ENCODE results near the gene NLRX1. TPM values are rescaled to one million over a fixed set of nuclear protein-coding genes. Genes with fewer than 3 reads are reported as not detected.
"Not testable (repeated sequence)": the region's sequence is repeated elsewhere in the genome, so short reads cannot be mapped to it uniquely, and the experiment has no call there.

Gene NLRX1
- total RNA-seq, 2 donors from 2014 or later, result 21.8 to 29.6 TPM

DNA sequence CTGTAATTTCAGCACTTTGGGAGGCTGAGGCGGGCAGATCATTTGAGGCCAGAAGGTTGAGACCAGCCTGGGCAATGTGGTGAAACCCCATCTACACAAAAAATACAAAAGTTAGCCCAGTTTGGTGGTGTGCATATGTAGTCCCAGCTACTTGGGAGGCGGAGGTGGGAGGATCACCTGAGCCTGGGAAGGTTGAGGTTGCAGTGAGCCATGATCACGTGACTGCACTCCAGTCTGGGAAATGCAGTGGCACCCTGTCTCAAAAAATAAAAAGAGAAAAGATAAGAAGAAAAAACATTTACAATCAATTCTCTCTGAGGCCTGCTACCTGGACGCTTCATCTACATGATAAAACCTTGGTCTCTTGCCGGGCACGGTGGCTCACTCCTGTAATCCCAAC, 30.4 kb downstream of the NLRX1 start:
- H3K4me3 ChIP-seq (ENCODE audit: low read length), result no peak overlapping the region
- Mint-ChIP-seq H3K9me3 (no peaks in the 10 kb centered on the region), H3K27me3 (ENCODE audit: insufficient read depth) (peaks cover 3% of the 10 kb centered on the region), H3K27ac (no peak overlapping the region), H3K4me3 (no peak overlapping the region), H3K4me1 (peaks cover 8% of the 10 kb centered on the region), H3K36me3 (ENCODE audit: low read depth) (no peaks in the 10 kb centered on the region)
- no peak for DNase-seq
- 75 to 84% methylated on average over 3 to 6 of the region's 6 CpGs for WGBS, 2 experiments (ENCODE audit: insufficient coverage in 1 of 2, insufficient read length in 1 of 2)
- H3K36me3 ChIP-seq (ENCODE audit: control insufficient read depth, insufficient read depth, low read length), result no peaks in the 10 kb centered on the region
- no peaks in the 10 kb centered on the region for H3K4me1 ChIP-seq (ENCODE audit: control insufficient read depth, insufficient read depth, low read length)
- no peak overlapping the region for H3K27ac ChIP-seq (ENCODE audit: low read depth, low read length)
- TF ChIP-seq, protein P1, sequence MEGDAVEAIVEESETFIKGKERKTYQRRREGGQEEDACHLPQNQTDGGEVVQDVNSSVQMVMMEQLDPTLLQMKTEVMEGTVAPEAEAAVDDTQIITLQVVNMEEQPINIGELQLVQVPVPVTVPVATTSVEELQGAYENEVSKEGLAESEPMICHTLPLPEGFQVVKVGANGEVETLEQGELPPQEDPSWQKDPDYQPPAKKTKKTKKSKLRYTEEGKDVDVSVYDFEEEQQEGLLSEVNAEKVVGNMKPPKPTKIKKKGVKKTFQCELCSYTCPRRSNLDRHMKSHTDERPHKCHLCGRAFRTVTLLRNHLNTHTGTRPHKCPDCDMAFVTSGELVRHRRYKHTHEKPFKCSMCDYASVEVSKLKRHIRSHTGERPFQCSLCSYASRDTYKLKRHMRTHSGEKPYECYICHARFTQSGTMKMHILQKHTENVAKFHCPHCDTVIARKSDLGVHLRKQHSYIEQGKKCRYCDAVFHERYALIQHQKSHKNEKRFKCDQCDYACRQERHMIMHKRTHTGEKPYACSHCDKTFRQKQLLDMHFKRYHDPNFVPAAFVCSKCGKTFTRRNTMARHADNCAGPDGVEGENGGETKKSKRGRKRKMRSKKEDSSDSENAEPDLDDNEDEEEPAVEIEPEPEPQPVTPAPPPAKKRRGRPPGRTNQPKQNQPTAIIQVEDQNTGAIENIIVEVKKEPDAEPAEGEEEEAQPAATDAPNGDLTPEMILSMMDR (conservative IDR thresholded peaks at IDR 0.05), result no peak
- H3K9me3 ChIP-seq (ENCODE audit: control insufficient read depth, low read length), result no peaks in the 10 kb centered on the region
- no peaks in the 10 kb centered on the region for H3K27me3 ChIP-seq (ENCODE audit: control insufficient read depth, insufficient read depth, low read length, poor library complexity, severe bottlenecking)
- no peak overlapping the region for H3K9ac ChIP-seq (ENCODE audit: extremely low read depth, low read length, poor library complexity, severe bottlenecking)

DNA sequence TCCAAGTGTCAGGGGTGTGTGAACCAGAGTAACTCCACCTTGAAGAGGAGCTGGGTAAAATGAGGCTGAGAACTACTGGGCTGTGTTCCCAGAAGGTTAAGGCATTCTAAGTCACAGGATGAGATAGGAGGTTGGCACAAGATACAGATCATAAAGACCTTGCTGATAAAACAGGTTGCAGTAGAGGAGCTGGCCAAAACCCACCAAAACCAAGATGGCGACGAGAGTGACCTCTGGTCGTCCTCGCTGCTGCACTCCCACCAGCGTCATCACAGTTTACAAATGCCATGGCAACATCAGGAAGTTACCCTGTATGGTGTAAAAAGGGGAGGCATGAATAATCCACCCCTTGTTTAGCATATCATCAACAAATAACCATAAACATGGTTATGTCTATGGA, 32.7 kb downstream of the NLRX1 start:
- H3K36me3 ChIP-seq (ENCODE audit: control insufficient read depth, insufficient read depth, low read length); DNase-seq; H3K4me3 ChIP-seq (ENCODE audit: low read length); H3K4me3 Mint-ChIP-seq; H3K4me1 Mint-ChIP-seq; H3K4me1 ChIP-seq (ENCODE audit: control insufficient read depth, insufficient read depth, low read length); H3K27ac Mint-ChIP-seq; H3K27me3 ChIP-seq (ENCODE audit: control insufficient read depth, insufficient read depth, low read length, poor library complexity, severe bottlenecking); H3K9me3 ChIP-seq (ENCODE audit: control insufficient read depth, low read length); H3K27ac ChIP-seq (ENCODE audit: low read depth, low read length); H3K9ac ChIP-seq (ENCODE audit: extremely low read depth, low read length, poor library complexity, severe bottlenecking); H3K9me3 Mint-ChIP-seq; H3K36me3 Mint-ChIP-seq (ENCODE audit: low read depth); H3K27me3 Mint-ChIP-seq (ENCODE audit: insufficient read depth): not testable (repeated sequence)
- WGBS, 2 experiments (ENCODE audit: insufficient coverage in 1 of 2, insufficient read length in 1 of 2), result 93 to 95% methylated on average over 2 to 5 of the region's 5 CpGs

DNA sequence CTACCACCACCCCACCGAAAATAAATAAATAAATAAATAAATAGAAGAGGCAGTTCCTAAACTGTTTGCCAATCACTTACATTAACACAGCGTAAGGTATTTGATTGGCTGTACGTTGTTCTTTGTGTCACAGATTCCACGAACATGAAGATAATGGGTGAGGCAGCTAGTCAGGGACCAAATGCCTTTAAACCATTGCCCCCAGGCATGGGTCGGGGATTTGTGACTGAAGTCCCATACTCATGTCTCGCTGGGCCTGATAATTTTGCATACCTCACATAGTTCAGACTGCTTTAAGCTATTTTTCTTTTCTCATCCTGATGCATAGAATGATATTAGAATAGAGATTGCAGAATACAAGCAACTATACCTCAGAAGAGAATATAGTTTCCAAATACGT, 34.0 kb downstream of the NLRX1 start:
- Histone ChIP-seq H3K4me3 (ENCODE audit: low read length) (no peak overlapping the region), H3K27ac (ENCODE audit: low read depth, low read length) (no peak overlapping the region), H3K9ac (ENCODE audit: extremely low read depth, low read length, poor library complexity, severe bottlenecking) (no peak overlapping the region), H3K4me1 (ENCODE audit: control insufficient read depth, insufficient read depth, low read length) (peaks cover 2% of the 10 kb centered on the region), H3K36me3 (ENCODE audit: control insufficient read depth, insufficient read depth, low read length) (no peaks in the 10 kb centered on the region), H3K9me3 (ENCODE audit: control insufficient read depth, low read length) (no peaks in the 10 kb centered on the region), H3K27me3 (ENCODE audit: control insufficient read depth, insufficient read depth, low read length, poor library complexity, severe bottlenecking) (no peaks in the 10 kb centered on the region)
- TF ChIP-seq, protein P1 (conservative IDR thresholded peaks at IDR 0.05), result no peak
- Mint-ChIP-seq H3K27ac (no peak overlapping the region), H3K4me1 (peaks cover 14% of the 10 kb centered on the region), H3K9me3 (no peaks in the 10 kb centered on the region), H3K27me3 (ENCODE audit: insufficient read depth) (peaks cover 3% of the 10 kb centered on the region), H3K4me3 (no peak overlapping the region), H3K36me3 (ENCODE audit: low read depth) (no peaks in the 10 kb centered on the region)
- no peak for DNase-seq
- 90 to 94% methylated on average over 4 to 5 of the region's 7 CpGs for WGBS, 2 experiments (ENCODE audit: insufficient coverage in 1 of 2, insufficient read length in 1 of 2)

DNA sequence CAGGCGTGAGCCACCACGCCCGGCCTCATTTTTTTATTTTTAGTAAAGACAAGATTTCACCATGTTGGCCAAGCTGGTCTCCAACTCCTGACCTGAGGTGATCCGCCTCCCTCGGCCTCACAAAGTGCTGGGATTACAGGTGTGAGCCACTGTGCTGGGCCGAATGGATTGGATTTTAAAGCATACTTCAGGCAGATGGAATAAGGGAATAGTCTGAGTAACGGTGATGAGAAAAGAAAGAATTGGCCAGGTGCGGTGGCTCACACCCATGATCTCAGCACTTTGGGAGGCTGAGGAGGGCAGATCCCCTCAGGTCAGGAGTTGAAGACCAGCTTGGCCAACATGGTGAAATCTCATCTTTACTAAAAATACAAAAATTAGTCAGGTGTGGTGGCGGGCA, 35.5 kb downstream of the NLRX1 start:
- H3K9me3 Mint-ChIP-seq, result no peaks in the 10 kb centered on the region

More for the DNA sequence above, 35.5 kb downstream of the NLRX1 start:
- H3K27me3 ChIP-seq (ENCODE audit: control insufficient read depth, insufficient read depth, low read length, poor library complexity, severe bottlenecking), result no peaks in the 10 kb centered on the region
- no peak overlapping the region for H3K9ac ChIP-seq (ENCODE audit: extremely low read depth, low read length, poor library complexity, severe bottlenecking)
- no peaks in the 10 kb centered on the region for H3K36me3 ChIP-seq (ENCODE audit: control insufficient read depth, insufficient read depth, low read length)
- 95 to 98% methylated on average over 5 to 9 of the region's 9 CpGs for WGBS, 2 experiments (ENCODE audit: insufficient coverage in 1 of 2, insufficient read length in 1 of 2)
- no peaks in the 10 kb centered on the region for H3K9me3 ChIP-seq (ENCODE audit: control insufficient read depth, low read length)
- H3K4me1 Mint-ChIP-seq, result peaks cover 21% of the 10 kb centered on the region
- TF ChIP-seq, protein P1 (conservative IDR thresholded peaks at IDR 0.05), result no peak
- DNase-seq, result no peak
- H3K4me1 ChIP-seq (ENCODE audit: control insufficient read depth, insufficient read depth, low read length), result peaks cover 2% of the 10 kb centered on the region
- H3K27ac ChIP-seq (ENCODE audit: low read depth, low read length), result no peak overlapping the region
- no peak overlapping the region for H3K27ac Mint-ChIP-seq
- H3K27me3 Mint-ChIP-seq (ENCODE audit: insufficient read depth), result peaks cover 3% of the 10 kb centered on the region
- no peaks in the 10 kb centered on the region for H3K36me3 Mint-ChIP-seq (ENCODE audit: low read depth)
- H3K4me3 Mint-ChIP-seq, result no peak overlapping the region
- no peak overlapping the region for H3K4me3 ChIP-seq (ENCODE audit: low read length)

All from endodermal cell (in vitro differentiated cells).